Activated T-cell treated with anti-CD3 and anti-CD28 coated beads, Interleukin-2, amount 50 U/mL, for 24 hours (primary cell): ENCODE results near the gene VILL.
A peak's percentile ranks its signal among the peaks of the same experiment; 100 is the strongest.
"Not testable (repeated sequence)": the region's sequence is repeated elsewhere in the genome, so short reads cannot be mapped to it uniquely, and the experiment has no call there.

Source experiments
- DNase-seq: peaks from one replicate; pipeline ENCODE4 v3.0.0-alpha.2; 2020
- H3K27ac Mint-ChIP-seq: 2 replicates; pipeline ENCODE4 v1.8.0; 2020; ENCODE audit warnings: mild to moderate bottlenecking, mixed read lengths
- H3K27me3 Mint-ChIP-seq: 2 replicates; pipeline ENCODE4 v1.8.0; 2020; ENCODE audit warnings: mixed read lengths
- H3K36me3 Mint-ChIP-seq: 2 replicates; pipeline ENCODE4 v1.8.0; 2020; ENCODE audit warnings: low read depth, mixed read lengths
- H3K4me1 Mint-ChIP-seq: 2 replicates; pipeline ENCODE4 v1.8.0; 2020; ENCODE audit warnings: low read depth, mixed read lengths
- H3K4me3 Mint-ChIP-seq: 2 replicates; pipeline ENCODE4 v1.8.0; 2020; ENCODE audit warnings: mild to moderate bottlenecking, moderate library complexity, mixed read lengths
- H3K9me3 Mint-ChIP-seq: 2 replicates; pipeline ENCODE4 v1.8.0; 2020; ENCODE audit warnings: mixed read lengths

The VILL gene

GRCh38 chr3:38032328-38032865 lies 41.8 kb downstream of the VILL start:
- no peak overlapping the region for H3K27ac Mint-ChIP-seq
- peaks cover 18% of the 10 kb centered on the region for H3K4me1 Mint-ChIP-seq
- no peak overlapping the region for H3K4me3 Mint-ChIP-seq
- no peak for DNase-seq
- H3K9me3 Mint-ChIP-seq, result no peaks in the 10 kb centered on the region
- H3K27me3 Mint-ChIP-seq, result peaks cover 19% of the 10 kb centered on the region
- H3K36me3 Mint-ChIP-seq, result no peaks in the 10 kb centered on the region

DNA sequence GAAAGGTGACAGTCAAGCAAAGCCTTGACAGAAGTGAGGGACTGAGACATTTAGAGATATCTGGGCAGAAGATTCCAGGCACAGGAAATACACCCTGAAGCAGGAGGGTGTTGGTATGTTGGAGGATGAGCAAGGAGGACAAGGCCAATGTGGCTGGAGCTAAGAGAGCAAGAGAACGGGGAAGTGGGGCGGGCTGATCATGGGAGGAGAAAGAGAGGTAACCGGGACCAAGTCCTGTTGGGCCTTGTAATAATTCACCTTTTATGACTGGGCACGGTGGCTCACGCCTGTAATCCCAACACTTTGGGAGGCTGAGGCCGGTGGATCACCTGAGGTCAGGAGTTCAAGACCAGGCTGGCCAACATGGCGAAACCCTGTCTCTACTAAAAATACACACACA lies 43.0 kb downstream of the VILL start:
- not testable (repeated sequence) for H3K9me3 Mint-ChIP-seq, DNase-seq, H3K36me3 Mint-ChIP-seq, H3K4me3 Mint-ChIP-seq, H3K27ac Mint-ChIP-seq
- Mint-ChIP-seq H3K27me3 (peaks cover 14% of the 10 kb centered on the region), H3K4me1 (peaks cover 29% of the 10 kb centered on the region)

GRCh38 chr3:38034335-38034734 lies 43.7 kb downstream of the VILL start:
- not testable (repeated sequence) for H3K27ac Mint-ChIP-seq, H3K36me3 Mint-ChIP-seq, H3K4me3 Mint-ChIP-seq, DNase-seq
- Mint-ChIP-seq H3K4me1 (peaks cover 36% of the 10 kb centered on the region), H3K27me3 (peaks cover 12% of the 10 kb centered on the region), H3K9me3 (peaks cover 10% of the 10 kb centered on the region)

GRCh38 chr3:38036286-38036685 lies 45.7 kb downstream of the VILL start:
- no peak overlapping the region for H3K27ac Mint-ChIP-seq
- peaks cover 10% of the 10 kb centered on the region for H3K9me3 Mint-ChIP-seq
- peaks cover 4% of the 10 kb centered on the region for H3K36me3 Mint-ChIP-seq
- peaks cover 39% of the 10 kb centered on the region for H3K4me1 Mint-ChIP-seq
- no peak overlapping the region for H3K4me3 Mint-ChIP-seq
- no peak for DNase-seq
- H3K27me3 Mint-ChIP-seq, result peaks cover 7% of the 10 kb centered on the region

GRCh38 chr3:38036906-38037305 lies 46.3 kb downstream of the VILL start:
- DNase-seq, result no peak
- peaks cover 4% of the 10 kb centered on the region for H3K36me3 Mint-ChIP-seq
- peaks cover 7% of the 10 kb centered on the region for H3K27me3 Mint-ChIP-seq
- no peak overlapping the region for H3K27ac Mint-ChIP-seq
- H3K9me3 Mint-ChIP-seq, result peaks cover 10% of the 10 kb centered on the region
- H3K4me1 Mint-ChIP-seq, result peaks cover 34% of the 10 kb centered on the region
- no peak overlapping the region for H3K4me3 Mint-ChIP-seq

DNA sequence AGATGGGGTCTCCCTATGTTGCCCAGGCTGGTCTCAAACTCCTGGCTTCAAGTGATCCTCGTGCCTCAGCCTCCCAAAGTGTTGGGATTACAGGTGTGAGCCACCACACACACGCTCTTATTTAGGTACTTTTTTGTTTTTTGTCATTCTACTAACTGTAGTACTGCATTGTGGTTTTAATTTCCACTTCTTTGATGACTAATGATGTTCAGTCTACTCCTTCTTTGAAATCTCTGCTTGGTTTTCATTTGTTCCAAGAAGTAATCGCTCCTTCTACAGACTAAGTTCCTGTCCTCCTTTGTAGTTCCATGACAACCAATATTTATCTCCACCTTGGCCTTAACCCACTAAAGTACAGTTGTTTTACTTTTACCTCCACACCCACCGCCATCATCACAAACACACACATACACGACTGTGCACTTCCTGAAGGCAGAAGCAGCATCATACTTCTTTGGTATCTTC lies 47.9 kb downstream of the VILL start:
- H3K4me3 Mint-ChIP-seq, result peak overlapping the region; percentile 47
- peaks cover 5% of the 10 kb centered on the region for H3K27me3 Mint-ChIP-seq
- H3K27ac Mint-ChIP-seq, result peak overlapping the region; percentile 95
- H3K9me3 Mint-ChIP-seq, result peaks cover 10% of the 10 kb centered on the region
- H3K36me3 Mint-ChIP-seq, result peaks cover 4% of the 10 kb centered on the region
- DNase-seq, result no peak
- H3K4me1 Mint-ChIP-seq, result peaks cover 34% of the 10 kb centered on the region

- Mint-ChIP-seq H3K4me3 (peak within 1 kb of the TSS; percentile 47), H3K27me3 (peaks cover 3% of the 10 kb centered on the region), H3K36me3 (peaks cover 4% of the 10 kb centered on the region), H3K27ac (peak within 1 kb of the TSS; percentile 95), H3K4me1 (peaks cover 34% of the 10 kb centered on the region), H3K9me3 (peaks cover 10% of the 10 kb centered on the region)
- DNase-seq, result peak; percentile 82
Measured at GRCh38 chr3:38039101-38039898, 48.7 kb downstream of the VILL start, which contains the start of gene DLEC1. DLEC1 (plus strand) TSS chr3:38039208; CDS start chr3:38039226, 18 bp downstream.

- peak; percentile 58 for DNase-seq
- Mint-ChIP-seq H3K27me3 (peaks cover 3% of the 10 kb centered on the region), H3K4me3 (peak overlapping the region; percentile 47), H3K4me1 (peaks cover 34% of the 10 kb centered on the region), H3K9me3 (peaks cover 10% of the 10 kb centered on the region), H3K27ac (peak overlapping the region; percentile 95), H3K36me3 (peaks cover 4% of the 10 kb centered on the region)
Measured at GRCh38 chr3:38039899-38040261, 49.3 kb downstream of the VILL start.

DNA sequence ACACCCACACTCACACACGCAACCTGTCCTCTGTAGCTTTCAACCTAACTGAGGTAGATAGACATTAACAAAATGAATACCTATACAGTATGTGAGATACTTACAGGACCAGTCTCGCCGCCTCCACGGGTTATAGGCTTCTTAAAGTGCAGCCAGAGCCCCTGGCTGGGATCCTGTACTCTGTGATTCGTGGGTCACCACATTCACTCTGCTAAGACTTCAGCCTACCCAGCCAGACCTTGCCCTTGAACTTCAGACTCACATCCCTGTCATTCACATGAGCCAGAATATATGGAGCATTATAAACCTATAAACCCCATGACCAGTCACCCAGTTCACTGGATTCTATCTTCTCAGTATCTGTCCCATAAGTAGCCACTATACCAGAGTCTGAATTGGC lies 49.8 kb downstream of the VILL start:
- Mint-ChIP-seq H3K27ac (peak overlapping the region; percentile 95), H3K4me3 (peak overlapping the region; percentile 47), H3K27me3 (peaks cover 3% of the 10 kb centered on the region), H3K9me3 (peaks cover 10% of the 10 kb centered on the region), H3K36me3 (peaks cover 4% of the 10 kb centered on the region), H3K4me1 (peaks cover 34% of the 10 kb centered on the region)
- no peak for DNase-seq

GRCh38 chr3:38043486-38043885 lies 52.9 kb downstream of the VILL start:
- Mint-ChIP-seq H3K27ac (no peak overlapping the region), H3K36me3 (no peaks in the 10 kb centered on the region), H3K4me1 (peaks cover 21% of the 10 kb centered on the region), H3K27me3 (peaks cover 3% of the 10 kb centered on the region), H3K9me3 (peaks cover 2% of the 10 kb centered on the region), H3K4me3 (no peak overlapping the region)
- no peak for DNase-seq

GRCh38 chr3:38046027-38046426 lies 55.4 kb downstream of the VILL start:
- H3K27me3 Mint-ChIP-seq, result no peaks in the 10 kb centered on the region
- no peaks in the 10 kb centered on the region for H3K4me1 Mint-ChIP-seq
- H3K36me3 Mint-ChIP-seq, result peaks cover 3% of the 10 kb centered on the region
- no peaks in the 10 kb centered on the region for H3K9me3 Mint-ChIP-seq
- H3K4me3 Mint-ChIP-seq, result no peak overlapping the region
- no peak for DNase-seq
- no peak overlapping the region for H3K27ac Mint-ChIP-seq

- Mint-ChIP-seq H3K27ac (no peak overlapping the region), H3K4me3 (no peak overlapping the region), H3K4me1 (no peaks in the 10 kb centered on the region), H3K36me3 (peaks cover 3% of the 10 kb centered on the region), H3K9me3 (no peaks in the 10 kb centered on the region), H3K27me3 (no peaks in the 10 kb centered on the region)
- DNase-seq, result no peak
Measured at GRCh38 chr3:38046821-38047220, 56.2 kb downstream of the VILL start.

GRCh38 chr3:38047896-38048295 lies 57.3 kb downstream of the VILL start:
- Mint-ChIP-seq H3K4me1 (no peaks in the 10 kb centered on the region), H3K36me3 (peaks cover 3% of the 10 kb centered on the region)

GRCh38 chr3:38049358-38050126 lies 59.0 kb downstream of the VILL start:
- Mint-ChIP-seq H3K27ac (no peak overlapping the region), H3K36me3 (peaks cover 3% of the 10 kb centered on the region), H3K9me3 (no peaks in the 10 kb centered on the region), H3K4me1 (peaks cover 2% of the 10 kb centered on the region), H3K4me3 (no peak overlapping the region), H3K27me3 (no peaks in the 10 kb centered on the region)
- no peak for DNase-seq

More at GRCh38 chr3:38047896-38048295, 57.3 kb downstream of the VILL start:
- Mint-ChIP-seq H3K27ac (no peak overlapping the region), H3K27me3 (no peaks in the 10 kb centered on the region), H3K9me3 (no peaks in the 10 kb centered on the region), H3K4me3 (no peak overlapping the region)
- no peak for DNase-seq
